ENCODE results near the gene ADGRG4. TPM values are rescaled to one million over a fixed set of nuclear protein-coding genes. Genes with fewer than 3 reads are reported as not detected.
"Not testable (repeated sequence)": the region's sequence is repeated elsewhere in the genome, so short reads cannot be mapped to it uniquely, and the experiment has no call there.

ADGRG4 gene
- total RNA-seq, 1 experiment from 2014 or later, result not detected

GRCh38 chrX:136437774-136438173 lies 137.0 kb downstream of the ADGRG4 start:
- Histone ChIP-seq H3K9me3 (ENCODE audit: low read length) (no peaks in the 10 kb centered on the region), H3K4me1 (ENCODE audit: insufficient read depth, low read length) (no peaks in the 10 kb centered on the region), H2AFZ (ENCODE audit: low read length) (no peak overlapping the region), H3F3A (ENCODE audit: low read length, unreplicated experiment) (no peaks in the 10 kb centered on the region), H3K27me3 (ENCODE audit: low read length) (no peaks in the 10 kb centered on the region), H3K9me2 (replicated peaks; ENCODE audit: low read length) (no peaks in the 10 kb centered on the region), H3K9ac (ENCODE audit: low read length) (no peak overlapping the region), H3K4me3 (ENCODE audit: low read length) (no peak overlapping the region), H3K27ac (ENCODE audit: low read length) (no peak overlapping the region), H3K4me2 (ENCODE audit: low read length) (no peak overlapping the region), H3K36me3 (ENCODE audit: low read depth, low read length) (no peaks in the 10 kb centered on the region), H3K79me2 (ENCODE audit: low read length) (no peaks in the 10 kb centered on the region), H4K20me1 (ENCODE audit: low read length) (no peaks in the 10 kb centered on the region)
- ChIA-PET CTCF (no interaction called here), POLR2A (ENCODE audit: unreplicated experiment) (no interaction called here)
- BruUV-seq (replicated peaks), result no TSS peak
- no peak for ATAC-seq
- intact Hi-C loops (cut with micrococcal nuclease), result no loop called here
- TF ChIP-seq CTCF (conservative IDR thresholded peaks at IDR 0.05; ENCODE audit: low read depth, low read length) (no peak), EZH2phosphoT487 (IDR thresholded peaks at IDR 0.05; ENCODE audit: borderline replicate concordance, low read length) (no peak), EZH2 (IDR thresholded peaks at IDR 0.05; ENCODE audit: low read length, unreplicated experiment) (no peak)
- no peak for DNase-seq

DNA sequence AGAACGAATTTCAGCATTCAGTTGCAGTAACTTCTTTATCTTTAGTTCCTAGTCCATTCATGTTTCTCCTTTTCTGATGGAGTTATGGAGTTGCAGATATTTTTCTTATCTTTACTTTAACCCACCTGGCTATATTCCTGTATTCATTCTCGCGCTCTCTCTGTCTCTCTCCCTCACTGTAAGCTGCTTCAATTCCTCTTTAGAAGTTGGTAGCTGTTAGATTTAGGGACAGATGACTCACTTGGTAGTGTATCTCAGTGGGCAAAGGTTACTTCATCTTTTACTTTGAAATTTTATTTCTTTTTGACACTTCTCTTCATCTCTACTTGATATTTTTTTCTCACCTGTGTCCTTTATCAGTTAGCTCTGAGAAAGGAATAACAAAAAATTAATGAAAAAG lies 137.4 kb downstream of the ADGRG4 start:
- no TSS peak for BruUV-seq (replicated peaks)

DNA sequence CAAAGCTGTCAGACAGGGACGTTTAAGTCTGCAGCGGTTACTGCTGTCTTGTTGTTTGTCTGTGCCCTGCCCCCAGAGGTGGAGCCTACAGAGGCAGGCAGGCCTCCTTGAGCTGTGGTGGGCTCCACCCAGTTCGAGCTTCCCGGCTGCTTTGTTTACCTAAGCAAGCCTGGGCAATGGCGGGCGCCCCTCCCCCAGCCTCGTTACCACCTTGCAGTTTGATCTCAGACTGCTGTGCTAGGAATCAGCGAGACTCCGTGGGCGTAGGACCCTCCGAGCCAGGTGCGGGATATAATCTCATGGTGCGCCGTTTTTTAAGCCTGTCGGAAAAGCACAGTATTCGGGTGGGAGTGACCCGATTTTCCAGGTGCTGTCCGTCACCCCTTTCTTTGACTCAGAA lies 144.9 kb downstream of the ADGRG4 start:
- H3K4me2 ChIP-seq (ENCODE audit: low read length); H3K9me2 ChIP-seq (replicated peaks; ENCODE audit: low read length); H4K20me1 ChIP-seq (ENCODE audit: low read length); POLR2A ChIA-PET (ENCODE audit: unreplicated experiment); H3F3A ChIP-seq (ENCODE audit: low read length, unreplicated experiment); H3K36me3 ChIP-seq (ENCODE audit: low read depth, low read length); H3K27me3 ChIP-seq (ENCODE audit: low read length); DNase-seq; H3K27ac ChIP-seq (ENCODE audit: low read length); ATAC-seq; H2AFZ ChIP-seq (ENCODE audit: low read length); BruUV-seq (replicated peaks); H3K4me3 ChIP-seq (ENCODE audit: low read length); intact Hi-C loops (cut with micrococcal nuclease); H3K79me2 ChIP-seq (ENCODE audit: low read length); H3K9me3 ChIP-seq (ENCODE audit: low read length); CTCF ChIA-PET; H3K9ac ChIP-seq (ENCODE audit: low read length): not testable (repeated sequence)
- H3K4me1 ChIP-seq (ENCODE audit: insufficient read depth, low read length), result peaks cover 25% of the 10 kb centered on the region

More for the DNA sequence above, 137.4 kb downstream of the ADGRG4 start:
- ATAC-seq (no peak), DNase-seq (no peak)
- H3K9me3 ChIP-seq (ENCODE audit: low read length), result no peaks in the 10 kb centered on the region
- H3K27me3 ChIP-seq (ENCODE audit: low read length), result no peaks in the 10 kb centered on the region
- H3K4me3 ChIP-seq (ENCODE audit: low read length), result no peak overlapping the region
- H3K9me2 ChIP-seq (replicated peaks; ENCODE audit: low read length), result no peaks in the 10 kb centered on the region
- ChIA-PET CTCF (no interaction called here), POLR2A (ENCODE audit: unreplicated experiment) (no interaction called here)
- no peaks in the 10 kb centered on the region for H3F3A ChIP-seq (ENCODE audit: low read length, unreplicated experiment)
- TF ChIP-seq EZH2phosphoT487 (IDR thresholded peaks at IDR 0.05; ENCODE audit: borderline replicate concordance, low read length) (no peak), CTCF (conservative IDR thresholded peaks at IDR 0.05; ENCODE audit: low read depth, low read length) (no peak), EZH2 (IDR thresholded peaks at IDR 0.05; ENCODE audit: low read length, unreplicated experiment) (no peak)
- intact Hi-C loops (cut with micrococcal nuclease), result no loop called here
- H3K36me3 ChIP-seq (ENCODE audit: low read depth, low read length), result no peaks in the 10 kb centered on the region
- no peaks in the 10 kb centered on the region for H3K4me1 ChIP-seq (ENCODE audit: insufficient read depth, low read length)
- H3K4me2 ChIP-seq (ENCODE audit: low read length), result no peak overlapping the region
- H4K20me1 ChIP-seq (ENCODE audit: low read length), result no peaks in the 10 kb centered on the region
- no peak overlapping the region for H2AFZ ChIP-seq (ENCODE audit: low read length)
- no peaks in the 10 kb centered on the region for H3K79me2 ChIP-seq (ENCODE audit: low read length)
- H3K9ac ChIP-seq (ENCODE audit: low read length), result no peak overlapping the region
- H3K27ac ChIP-seq (ENCODE audit: low read length), result no peak overlapping the region

Data from PC-3 (cell line).